GM06990 (cell line): ENCODE measurements around the gene MYH11.

Source experiments
- DNase-seq: peaks from one replicate; pipeline ENCODE4 v3.0.0-alpha.2; 2011; ENCODE audit not compliant: insufficient read length; ENCODE audit errors: extremely low read depth
- H3K27me3 ChIP-seq: replicated peaks from 2 replicates; pipeline ENCODE4 v1.6.0; 2011; ENCODE audit warnings: low read length; ENCODE audit not compliant: control insufficient read depth, insufficient read depth
- H3K36me3 ChIP-seq: 2 replicates; pipeline ENCODE4 v1.5.1; 2011; ENCODE audit warnings: low read length; ENCODE audit not compliant: control insufficient read depth, insufficient read depth
- H3K4me3 ChIP-seq: replicated peaks from 2 replicates; pipeline ENCODE4 v1.5.1; 2011; ENCODE audit warnings: low read depth, mild to moderate bottlenecking, control low read depth, low read length
- CTCF ChIP-seq: IDR thresholded peaks from 2 replicates; pipeline ENCODE4 v1.5.1; 2011; ENCODE audit warnings: low read length, control low read depth, mild to moderate bottlenecking, inconsistent platforms; ENCODE audit not compliant: insufficient read depth, poor library complexity, severe bottlenecking

The MYH11 gene

GRCh38 chr16:15769239-15769638 lies 87.6 kb downstream of the MYH11 start:
- Histone ChIP-seq H3K27me3 (no peaks in the 10 kb centered on the region; the same call in 1 of the 2 replicates), H3K36me3 (no peaks in the 10 kb centered on the region), H3K4me3 (no peak overlapping the region)
- DNase-seq, result no peak
- TF ChIP-seq CTCF, result no peak

- H3K27me3 ChIP-seq, result no peaks in the 10 kb centered on the region; the same call in 1 of the 2 replicates
- H3K36me3 ChIP-seq, result no peaks in the 10 kb centered on the region
- no peak for TF ChIP-seq CTCF
- no peak overlapping the region for H3K4me3 ChIP-seq
- DNase-seq, result no peak
Observed at GRCh38 chr16:15768201-15768600, 88.6 kb downstream of the MYH11 start.

GRCh38 chr16:15766918-15767317 lies 89.9 kb downstream of the MYH11 start:
- TF ChIP-seq CTCF, result no peak
- Histone ChIP-seq H3K4me3 (no peak overlapping the region), H3K27me3 (no peaks in the 10 kb centered on the region; the same call in 1 of the 2 replicates), H3K36me3 (no peaks in the 10 kb centered on the region)
- no peak for DNase-seq

- no peak overlapping the region for H3K4me3 ChIP-seq
- H3K36me3 ChIP-seq, result no peaks in the 10 kb centered on the region
- DNase-seq, result peak; percentile 63
- H3K27me3 ChIP-seq, result no peaks in the 10 kb centered on the region; the same call in 1 of the 2 replicates
- TF ChIP-seq CTCF, result peak; percentile 78
Observed at GRCh38 chr16:15765880-15766279, 90.9 kb downstream of the MYH11 start.

- H3K36me3 ChIP-seq, result no peaks in the 10 kb centered on the region
- H3K4me3 ChIP-seq, result no peak overlapping the region
- H3K27me3 ChIP-seq, result no peaks in the 10 kb centered on the region; the same call in 1 of the 2 replicates
- DNase-seq, result no peak
- no peak for TF ChIP-seq CTCF
Observed at GRCh38 chr16:15765116-15765515, 91.7 kb downstream of the MYH11 start.

- Histone ChIP-seq H3K36me3 (no peaks in the 10 kb centered on the region), H3K27me3 (no peaks in the 10 kb centered on the region; the same call in 1 of the 2 replicates), H3K4me3 (no peak overlapping the region)
- no peak for TF ChIP-seq CTCF
- no peak for DNase-seq
Observed at GRCh38 chr16:15764112-15764511, 92.7 kb downstream of the MYH11 start.
